Measurements from ENCODE around the gene IFRD2. TPM values are rescaled to one million over a fixed set of nuclear protein-coding genes. Genes with fewer than 3 reads are reported as not detected.
A peak's percentile ranks its signal among the peaks of the same experiment; 100 is the strongest.

The IFRD2 gene
- total and polyA plus RNA-seq, 2 of the 13 experiments (the other 11 are each of a cell fraction or from before 2014, with no cell fraction given), result 32.8 to 96.1 TPM

GRCh38 chr3:50292159-50293078, at the start of gene IFRD2 (continued):
- no peak for TF ChIP-seq ZBTB40 (IDR thresholded peaks at IDR 0.05)
- TF ChIP-seq ZBTB40 (CRISPR knock-in tag; IDR thresholded peaks at IDR 0.05), result no peak; the same call in 1 of the 2 replicates
- TF ChIP-seq TGIF2 (CRISPR knock-in tag; IDR thresholded peaks at IDR 0.05), result peak; percentile 75; the same call in 1 of the 2 replicates
- TF ChIP-seq LRRFIP1 (CRISPR knock-in tag; conservative IDR thresholded peaks at IDR 0.05), result no peak
- no peak for TF ChIP-seq EEA1 (CRISPR knock-in tag; IDR thresholded peaks at IDR 0.05; ENCODE audit: borderline replicate concordance)
- peak; percentile 3; the same call in 1 of the 2 replicates for TF ChIP-seq ZNF354B (CRISPR knock-in tag; IDR thresholded peaks at IDR 0.05)
- 0 out of 2 replicates have a peak, but pooled peaks have one; percentile 22 for TF ChIP-seq ZNF598 (CRISPR knock-in tag; IDR thresholded peaks at IDR 0.05; ENCODE audit: borderline replicate concordance)
- TF ChIP-seq TRAFD1 (CRISPR knock-in tag; IDR thresholded peaks at IDR 0.05; ENCODE audit: borderline replicate concordance), result peak; percentile 42; the same call in 1 of the 2 replicates

Measured in HepG2 (cell line).